MCF 10A (cell line): Measurements from ENCODE around the gene PTPRG. TPM values are rescaled to one million over a fixed set of nuclear protein-coding genes. Genes with fewer than 3 reads are reported as not detected.

Source experiments
- BruUV-seq: library from RNA; stranded (reverse); fragments of 400-500 nt; replicated peaks from 2 replicates; lab custom pipeline; 2021; lab: Mats Ljungman, UMichigan
- CTCF ChIA-PET: fragments of 300-600 bp; sonication (Branson Sonifier 250); formaldehyde crosslinking; extraction: SDS; loops from one replicate; lab custom pipeline; 2021; ENCODE audit warnings: antibody characterized with exemption, inconsistent platforms; lab: Yijun Ruan, JAX
- POLR2A ChIA-PET: fragments of 300-600, 350-650 bp; sonication (Branson Sonifier 250); formaldehyde crosslinking; extraction: SDS; loops from one replicate; lab custom pipeline; 2020; ENCODE audit warnings: antibody characterized with exemption, inconsistent platforms; lab: Yijun Ruan, JAX
- DNase-seq: peaks from one replicate; pipeline ENCODE4 v3.0.0-alpha.2; 2018; ENCODE audit not compliant: unreplicated experiment
- H3K27ac Mint-ChIP-seq: one replicate; pipeline ENCODE4 v1.8.0; 2022; ENCODE audit warnings: mild to moderate bottlenecking, low read depth, mixed read lengths; ENCODE audit not compliant: unreplicated experiment
- H3K27me3 Mint-ChIP-seq: one replicate; pipeline ENCODE4 v1.8.0; 2022; ENCODE audit warnings: mixed read lengths; ENCODE audit not compliant: insufficient read depth, unreplicated experiment
- H3K36me3 Mint-ChIP-seq: one replicate; pipeline ENCODE4 v1.8.0; 2022; ENCODE audit warnings: mild to moderate bottlenecking, moderate library complexity, mixed read lengths; ENCODE audit not compliant: insufficient read depth, unreplicated experiment
- H3K4me1 Mint-ChIP-seq: one replicate; pipeline ENCODE4 v1.8.0; 2022; ENCODE audit warnings: mixed read lengths; ENCODE audit not compliant: insufficient read depth, unreplicated experiment
- H3K4me3 Mint-ChIP-seq: one replicate; pipeline ENCODE4 v1.8.0; 2022; ENCODE audit warnings: mild to moderate bottlenecking, moderate library complexity, mixed read lengths; ENCODE audit not compliant: unreplicated experiment
- H3K9me3 Mint-ChIP-seq: one replicate; pipeline ENCODE4 v1.8.0; 2022; ENCODE audit warnings: mixed read lengths; ENCODE audit not compliant: unreplicated experiment
- intact Hi-C: fragments of 100-400 bp; cut with micrococcal nuclease; formaldehyde crosslinking; loops from 2 replicates; pipeline ENCODE4 v1.14.1; 2022
- total RNA-seq: library from RNA; stranded (reverse); gene quantifications from 2 replicates; pipeline ENCODE4 v1.2.3, GENCODE V29; 2022
- TF ChIP-seq, protein P1 (sequence below): fragments of 200-600 bp; IDR thresholded peaks from one replicate; pipeline ENCODE4 v1.8.0; 2022; ENCODE audit warnings: antibody characterized with exemption, mild to moderate bottlenecking; ENCODE audit not compliant: unreplicated experiment

PTPRG gene
- total RNA-seq, 1 experiment from 2014 or later: 54.5 TPM

DNA sequence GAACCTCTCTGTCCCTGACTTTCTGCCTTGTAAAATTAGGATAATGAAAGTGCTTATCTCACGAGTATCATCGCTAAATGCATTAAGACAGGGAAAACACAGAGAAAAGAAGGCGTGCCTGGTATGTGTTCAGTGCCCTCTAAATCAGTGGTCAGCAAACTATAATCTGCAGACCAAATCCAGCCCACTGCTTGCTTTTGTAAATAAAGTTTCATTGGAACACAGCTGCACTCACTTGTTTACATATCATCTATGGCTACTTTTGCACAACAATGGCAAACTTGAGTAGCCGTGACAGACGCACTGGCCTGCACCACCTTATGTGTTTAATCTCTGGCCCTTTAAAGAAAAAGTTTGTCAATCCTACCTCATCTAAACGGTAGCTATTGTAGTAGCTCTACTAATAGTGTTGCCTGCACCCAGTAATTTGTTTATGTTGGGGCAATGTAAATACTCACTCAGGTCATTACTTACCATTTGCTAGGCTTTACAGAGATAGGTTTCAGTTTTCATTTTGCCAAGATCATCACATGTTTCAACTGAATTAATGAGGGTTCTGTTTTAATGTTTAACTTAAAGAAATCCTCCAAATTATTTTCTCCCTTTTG lies 582.6 kb downstream of the PTPRG start:
- intact Hi-C loops: no loop called here
- H3K4me1 Mint-ChIP-seq: peaks cover 15% of the 10 kb centered on the region
- ChIA-PET POLR2A (interaction anchor here (0.5 to 1.0 kb wide), 2 partner anchors 15 to 45 kb away, joined by 3 read pairs; no protein-coding TSS in a partner anchor), CTCF (interaction anchor here (0.8 to 1.4 kb wide), 2 partner anchors 32 to 45 kb away, joined by 3 read pairs; no protein-coding TSS in a partner anchor)
- H3K36me3 Mint-ChIP-seq: peaks cover 30% of the 10 kb centered on the region
- no peaks in the 10 kb centered on the region for H3K9me3 Mint-ChIP-seq
- DNase-seq: no peak
- TF ChIP-seq, protein P1, sequence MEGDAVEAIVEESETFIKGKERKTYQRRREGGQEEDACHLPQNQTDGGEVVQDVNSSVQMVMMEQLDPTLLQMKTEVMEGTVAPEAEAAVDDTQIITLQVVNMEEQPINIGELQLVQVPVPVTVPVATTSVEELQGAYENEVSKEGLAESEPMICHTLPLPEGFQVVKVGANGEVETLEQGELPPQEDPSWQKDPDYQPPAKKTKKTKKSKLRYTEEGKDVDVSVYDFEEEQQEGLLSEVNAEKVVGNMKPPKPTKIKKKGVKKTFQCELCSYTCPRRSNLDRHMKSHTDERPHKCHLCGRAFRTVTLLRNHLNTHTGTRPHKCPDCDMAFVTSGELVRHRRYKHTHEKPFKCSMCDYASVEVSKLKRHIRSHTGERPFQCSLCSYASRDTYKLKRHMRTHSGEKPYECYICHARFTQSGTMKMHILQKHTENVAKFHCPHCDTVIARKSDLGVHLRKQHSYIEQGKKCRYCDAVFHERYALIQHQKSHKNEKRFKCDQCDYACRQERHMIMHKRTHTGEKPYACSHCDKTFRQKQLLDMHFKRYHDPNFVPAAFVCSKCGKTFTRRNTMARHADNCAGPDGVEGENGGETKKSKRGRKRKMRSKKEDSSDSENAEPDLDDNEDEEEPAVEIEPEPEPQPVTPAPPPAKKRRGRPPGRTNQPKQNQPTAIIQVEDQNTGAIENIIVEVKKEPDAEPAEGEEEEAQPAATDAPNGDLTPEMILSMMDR: no peak
- H3K4me3 Mint-ChIP-seq: no peak overlapping the region
- no peaks in the 10 kb centered on the region for H3K27me3 Mint-ChIP-seq
- no TSS peak for BruUV-seq
- H3K27ac Mint-ChIP-seq: peak overlapping the region; percentile 39

DNA sequence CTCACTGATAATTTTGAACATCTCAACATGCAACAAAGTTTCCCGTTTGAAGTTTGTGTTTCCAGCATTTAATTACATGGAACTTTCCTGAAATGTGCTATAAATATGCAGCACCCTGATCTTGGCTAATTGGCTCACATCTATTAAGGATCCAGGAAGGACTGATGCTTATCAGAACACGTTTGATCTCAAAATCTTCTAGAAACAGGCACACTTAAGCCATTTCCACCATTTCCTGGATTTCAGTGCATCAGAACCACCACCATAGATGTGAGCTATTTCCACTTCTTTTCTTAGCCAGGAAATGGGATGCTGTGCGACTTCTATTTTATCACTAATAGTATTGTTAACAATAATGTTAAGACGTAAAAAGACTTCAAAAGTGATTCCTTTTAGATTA lies 583.1 kb downstream of the PTPRG start:
- H3K27ac Mint-ChIP-seq: peak overlapping the region; percentile 39
- intact Hi-C loops: no loop called here
- no peaks in the 10 kb centered on the region for H3K27me3 Mint-ChIP-seq
- TF ChIP-seq, protein P1: no peak
- ChIA-PET CTCF (interaction anchor here (0.8 to 1.4 kb wide), 2 partner anchors 32 to 44 kb away, joined by 3 read pairs; no protein-coding TSS in a partner anchor), POLR2A (interaction anchor here (0.5 to 1.0 kb wide), 2 partner anchors 16 to 44 kb away, joined by 3 read pairs; no protein-coding TSS in a partner anchor)
- peaks cover 25% of the 10 kb centered on the region for H3K36me3 Mint-ChIP-seq
- DNase-seq: no peak
- no TSS peak for BruUV-seq
- peaks cover 15% of the 10 kb centered on the region for H3K4me1 Mint-ChIP-seq
- peaks cover under 1% of the 10 kb centered on the region for H3K9me3 Mint-ChIP-seq
- no peak overlapping the region for H3K4me3 Mint-ChIP-seq

DNA sequence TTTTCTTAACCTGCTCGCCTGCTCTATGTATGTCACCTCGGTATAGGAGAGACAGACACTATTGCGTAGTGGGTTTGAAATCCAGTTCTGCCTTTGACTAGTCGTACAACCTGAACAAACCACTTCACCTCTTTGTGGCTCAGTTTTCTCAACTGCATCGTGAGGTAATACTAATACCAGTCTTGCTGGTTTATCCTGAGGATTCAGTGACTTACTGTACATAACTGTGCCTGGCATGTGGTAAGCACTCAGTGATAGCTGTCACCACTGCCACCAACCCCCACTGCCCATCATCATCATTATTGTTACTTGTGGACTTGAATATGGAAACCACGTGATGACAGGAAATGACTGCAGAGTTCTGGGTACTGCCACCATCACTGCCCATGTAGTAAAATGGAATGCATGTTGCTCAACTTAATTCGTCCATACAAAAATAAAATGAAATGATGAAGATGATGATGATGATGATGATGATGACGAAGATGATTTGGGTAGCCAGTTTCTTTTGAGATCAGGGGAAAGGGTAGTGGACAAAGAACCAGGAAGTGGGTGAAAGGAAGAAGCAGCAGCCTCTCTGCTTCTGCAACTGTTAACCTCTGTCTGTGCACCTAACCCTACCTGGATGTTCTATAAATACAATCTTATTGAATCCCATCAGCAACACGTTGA lies 583.9 kb downstream of the PTPRG start:
- ChIA-PET POLR2A (no interaction called here), CTCF (interaction anchor here (0.8 kb wide), 1 partner anchor 43 kb away, joined by 3 read pairs; no protein-coding TSS in a partner anchor)
- DNase-seq: no peak
- peaks cover 27% of the 10 kb centered on the region for H3K36me3 Mint-ChIP-seq
- no peak overlapping the region for H3K4me3 Mint-ChIP-seq
- H3K9me3 Mint-ChIP-seq: peaks cover 8% of the 10 kb centered on the region
- no peak overlapping the region for H3K27ac Mint-ChIP-seq
- no peaks in the 10 kb centered on the region for H3K27me3 Mint-ChIP-seq
- no TSS peak for BruUV-seq
- TF ChIP-seq, protein P1: no peak
- intact Hi-C loops: no loop called here
- H3K4me1 Mint-ChIP-seq: peaks cover 15% of the 10 kb centered on the region

DNA sequence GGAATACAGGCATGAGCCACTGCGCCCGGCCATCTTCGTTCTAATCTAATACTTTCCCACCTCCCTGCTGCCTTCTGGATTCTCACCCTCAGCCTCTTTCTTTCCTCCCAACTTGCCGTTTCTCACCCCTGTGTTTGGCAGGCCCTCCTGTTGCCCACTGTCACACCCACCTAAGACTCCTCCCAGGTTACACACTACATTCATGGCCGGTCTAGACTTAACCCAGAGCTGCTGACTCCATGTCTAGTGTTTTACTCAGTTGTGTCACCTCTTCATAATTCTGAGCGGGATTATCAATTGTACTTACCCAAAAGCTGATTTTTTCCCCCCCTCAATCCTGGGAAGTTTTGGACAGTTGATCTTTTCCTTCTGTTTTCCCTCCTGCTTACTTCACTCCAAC lies 588.2 kb downstream of the PTPRG start:
- Mint-ChIP-seq H3K4me3 (no peak overlapping the region), H3K4me1 (peaks cover 13% of the 10 kb centered on the region), H3K27me3 (no peaks in the 10 kb centered on the region), H3K9me3 (peaks cover 8% of the 10 kb centered on the region), H3K27ac (peak overlapping the region; percentile 95), H3K36me3 (peaks cover 19% of the 10 kb centered on the region)
- ChIA-PET POLR2A (interaction anchor here (0.7 to 1.1 kb wide), 2 partner anchors 13 to 72 kb away, joined by 3 read pairs; no protein-coding TSS in a partner anchor), CTCF (interaction anchor here (0.6 to 0.8 kb wide), 3 partner anchors 66 to 292 kb away, joined by 3 read pairs; no protein-coding TSS in a partner anchor)
- no peak for DNase-seq
- no TSS peak for BruUV-seq
- TF ChIP-seq, protein P1: no peak
- intact Hi-C loops: no loop called here
